Measurements from ENCODE around the gene TOMM20.
"Not testable (repeated sequence)": the region's sequence is repeated elsewhere in the genome, so short reads cannot be mapped to it uniquely, and the experiment has no call there.

TOMM20 gene

DNA sequence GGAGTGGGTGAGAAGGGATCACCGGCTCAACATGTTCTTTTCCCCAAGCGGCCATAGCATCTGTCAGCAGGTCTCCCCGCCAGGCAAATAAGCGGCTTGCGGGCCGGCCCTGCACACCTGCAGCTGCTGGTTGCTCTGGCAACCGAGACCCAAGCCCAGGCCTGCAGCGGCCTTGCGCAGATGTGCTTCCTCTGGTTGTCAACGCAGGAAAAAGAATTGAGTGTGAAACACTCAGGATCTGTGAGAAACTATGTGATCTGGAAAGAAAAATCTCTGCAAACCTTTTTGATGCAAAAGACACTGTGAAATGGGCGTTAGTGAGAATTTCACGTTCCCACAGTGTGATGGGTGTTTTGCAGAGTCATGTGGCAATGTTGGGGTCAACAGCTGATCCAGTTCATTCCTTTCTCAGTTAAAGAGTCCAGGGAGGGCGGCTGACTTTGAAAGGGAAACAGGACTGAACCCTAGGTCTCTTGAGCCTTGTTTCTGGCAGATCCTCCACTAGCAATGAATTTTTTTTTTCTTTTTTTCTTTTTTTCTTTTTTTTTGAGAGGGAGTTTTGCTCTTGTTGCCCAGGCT lies 28.4 kb downstream of the TOMM20 start:
- no peak for DNase-seq

DNA sequence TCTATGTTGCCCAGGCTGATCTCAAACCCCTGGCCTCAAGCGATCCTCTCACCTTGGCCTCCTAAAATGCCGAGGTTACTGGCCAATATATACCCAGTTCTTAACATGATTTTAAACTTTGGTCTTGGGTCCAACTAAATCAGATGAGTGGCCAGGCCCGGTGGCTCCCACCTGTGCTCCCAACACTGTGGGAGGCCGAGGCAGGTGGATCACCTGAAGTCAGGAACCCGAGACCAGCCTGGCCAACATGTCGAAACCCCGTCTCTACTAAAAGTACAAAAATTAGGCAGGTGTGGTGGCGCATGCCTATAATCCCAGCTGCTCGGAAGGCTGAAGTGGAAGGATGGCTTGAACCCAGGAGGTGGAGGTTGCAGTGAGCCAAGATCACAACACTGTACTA lies 29.6 kb downstream of the TOMM20 start:
- no peak for DNase-seq

DNA sequence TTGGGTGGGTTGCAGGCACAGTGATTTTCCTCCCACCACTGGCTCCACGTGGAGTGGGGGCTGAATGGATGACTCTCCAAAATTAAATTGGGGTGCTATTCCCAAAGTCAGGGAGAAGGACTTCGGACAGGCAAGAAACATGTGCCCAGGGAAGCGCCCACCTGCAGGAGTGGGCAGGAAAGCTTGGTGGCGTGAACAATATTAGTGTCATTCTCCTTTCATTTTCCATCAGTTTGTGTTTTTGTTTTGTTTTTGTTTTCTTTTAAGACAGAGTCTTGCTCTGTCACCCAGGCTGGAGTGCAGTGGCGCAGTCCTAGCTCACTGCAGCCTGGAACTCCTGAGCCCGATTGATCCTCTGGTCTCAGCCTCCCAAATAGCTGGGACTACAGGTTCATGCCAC lies 30.1 kb downstream of the TOMM20 start:
- no peak for DNase-seq

DNA sequence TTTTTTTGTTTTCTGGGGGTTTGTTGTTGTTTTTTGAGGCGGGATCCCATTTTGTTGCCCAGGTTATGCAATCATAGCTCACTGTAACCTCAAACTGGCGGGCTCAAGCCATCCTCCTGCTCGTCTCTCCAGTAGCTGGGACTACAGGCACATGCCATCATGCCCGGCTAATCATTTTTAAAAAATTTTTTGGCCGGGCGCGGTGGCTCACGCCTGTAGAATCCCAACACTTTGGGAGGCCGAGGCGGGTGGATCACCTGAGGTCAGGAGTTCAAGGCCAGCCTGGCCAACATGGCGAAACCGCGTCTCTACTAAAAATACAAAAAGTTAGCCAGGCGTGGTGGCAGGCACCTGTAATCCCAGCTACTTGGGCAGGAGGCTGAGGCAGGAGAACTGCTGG lies 31.1 kb downstream of the TOMM20 start:
- DNase-seq, result not testable (repeated sequence)

DNA sequence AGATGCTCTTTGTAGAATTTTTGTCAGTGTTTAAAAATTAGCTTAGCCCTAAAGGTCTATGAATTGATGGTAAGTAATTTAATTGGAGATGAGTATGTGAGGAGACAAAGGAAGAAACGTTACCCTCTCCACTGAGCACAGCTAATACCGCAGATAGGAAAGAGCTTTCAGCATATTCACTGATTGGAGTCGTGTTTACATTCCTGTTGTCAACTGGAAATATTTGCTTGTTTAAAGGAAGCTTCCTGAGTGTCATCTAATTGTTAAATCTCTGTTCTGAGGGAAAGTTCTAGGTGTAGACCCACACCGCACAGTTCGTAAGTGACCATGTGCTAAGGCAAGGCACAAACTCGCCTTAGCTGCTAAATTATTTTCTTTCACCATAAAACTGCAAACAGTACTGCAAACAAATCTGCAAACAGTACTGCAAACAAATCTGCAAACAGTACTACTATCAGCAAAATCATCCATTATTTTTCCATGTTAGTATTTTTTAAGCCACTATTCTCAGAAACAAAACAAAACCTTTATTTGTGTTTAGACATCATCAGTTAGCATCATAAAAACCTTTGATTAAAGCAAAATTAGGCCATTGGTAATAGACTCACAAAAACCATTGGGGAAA lies 32.6 kb downstream of the TOMM20 start:
- no peak for DNase-seq

- no peak for DNase-seq
Observed at GRCh38 chr1:235093696-235094592, 34.7 kb downstream of the TOMM20 start.

GRCh38 chr1:235093013-235093695 lies 35.5 kb downstream of the TOMM20 start:
- no peak for DNase-seq

- DNase-seq, result not testable (repeated sequence)
Observed at GRCh38 chr1:235092415-235092814, 36.2 kb downstream of the TOMM20 start.

GRCh38 chr1:235092045-235092406 lies 36.6 kb downstream of the TOMM20 start:
- DNase-seq, result not testable (repeated sequence)

DNA sequence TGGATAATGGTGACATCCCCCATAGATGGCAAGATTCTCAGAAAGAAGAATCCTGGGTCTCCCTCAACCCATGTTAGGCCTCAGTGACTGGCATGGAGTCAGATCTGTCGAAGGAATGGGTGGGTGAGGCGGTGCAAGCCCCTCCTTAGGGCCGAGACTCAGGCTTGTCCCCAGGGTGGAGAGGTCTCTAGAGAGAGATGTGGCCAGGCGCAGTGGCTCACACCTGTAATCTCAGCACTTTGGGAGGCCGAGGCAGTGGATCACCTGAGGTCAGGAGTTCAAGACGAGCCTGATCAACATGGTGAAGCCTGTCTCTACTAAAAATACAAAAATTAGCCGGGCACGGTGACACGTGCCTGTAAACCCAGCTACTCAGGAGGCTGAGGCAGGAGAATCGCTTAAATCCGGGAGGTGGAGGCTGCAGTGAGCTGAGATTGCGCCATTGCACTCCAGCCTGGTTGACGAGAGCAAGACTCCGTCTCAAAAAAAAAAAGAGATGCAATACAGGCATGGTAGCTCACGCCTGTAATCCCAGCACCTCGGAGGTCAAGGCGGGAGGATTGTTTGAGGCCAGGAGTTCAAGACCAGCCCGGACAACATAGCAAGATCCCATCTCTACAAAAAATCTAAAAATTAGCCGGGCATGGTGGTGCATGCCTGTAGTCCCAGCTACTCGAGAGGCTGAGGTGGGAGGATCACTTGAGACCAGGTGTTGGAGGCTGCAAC lies 37.2 kb downstream of the TOMM20 start:
- DNase-seq, result not testable (repeated sequence)

- no peak for DNase-seq
Observed at GRCh38 chr1:235090406-235091069, 38.1 kb downstream of the TOMM20 start.

DNA sequence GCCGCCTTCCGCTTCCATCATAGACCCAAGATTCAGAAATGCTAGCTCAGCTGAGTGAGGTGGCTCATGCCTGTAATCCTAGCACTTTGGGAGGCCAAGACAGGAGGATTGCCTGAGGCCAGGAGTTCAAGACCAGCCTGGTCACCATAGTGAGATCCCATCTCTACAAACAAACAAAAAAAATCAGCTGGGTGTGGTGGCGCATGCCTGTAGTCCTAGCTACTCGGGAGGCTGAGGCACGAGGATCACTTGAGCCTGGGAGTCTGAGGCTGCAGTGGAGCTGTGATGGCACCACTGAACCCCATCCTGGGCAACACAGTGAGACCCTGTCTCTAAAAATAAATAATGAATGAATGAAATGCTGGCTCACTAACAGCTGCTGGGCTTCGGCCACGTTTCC lies 39.7 kb downstream of the TOMM20 start:
- DNase-seq, result no peak

GRCh38 chr1:235088430-235088829 lies 40.2 kb downstream of the TOMM20 start:
- no peak for DNase-seq

GRCh38 chr1:235087906-235088305 lies 40.7 kb downstream of the TOMM20 start:
- DNase-seq, result no peak

- DNase-seq, result not testable (repeated sequence)
Observed at GRCh38 chr1:235085411-235086117, 43.1 kb downstream of the TOMM20 start.

DNA sequence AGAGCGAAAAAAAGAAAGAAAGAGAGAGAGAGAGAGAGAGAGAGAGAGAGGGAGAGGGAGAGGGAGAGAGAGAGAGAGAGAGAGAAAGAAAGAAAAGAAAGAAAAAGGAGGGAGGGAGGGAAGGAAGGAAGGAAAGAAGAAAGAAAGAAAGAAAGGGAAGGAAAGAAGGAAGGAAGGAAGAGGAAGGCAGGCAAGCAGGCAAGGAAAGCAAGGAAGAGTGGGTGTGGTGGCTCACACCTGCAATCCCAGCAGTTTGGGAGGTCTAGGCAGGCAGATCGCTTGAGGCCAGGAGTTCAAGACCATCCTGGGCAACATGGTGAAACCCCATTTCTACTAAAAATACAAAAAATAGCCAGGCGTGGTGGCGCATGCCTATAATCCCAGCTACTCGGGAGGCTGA lies 47.8 kb downstream of the TOMM20 start:
- not testable (repeated sequence) for DNase-seq

GRCh38 chr1:235080297-235080657 lies 48.4 kb downstream of the TOMM20 start:
- not testable (repeated sequence) for DNase-seq

GRCh38 chr1:235079443-235080296 lies 49.0 kb downstream of the TOMM20 start:
- peak; percentile 43 for DNase-seq

- DNase-seq, result no peak
Observed at GRCh38 chr1:235078480-235079381, 49.9 kb downstream of the TOMM20 start.
